H1 (cell line): ENCODE data around the gene MAPRE2. TPM values are rescaled to one million over a fixed set of nuclear protein-coding genes. Genes with fewer than 3 reads are reported as not detected.

Experiments
- CTCF ChIA-PET: fragments of 300-600 bp; sonication (Branson Sonifier 250); formaldehyde crosslinking; loops from one replicate; lab custom pipeline; 2021; ENCODE audit not compliant: partially characterized antibody; lab: Charles Lee
- POLR2A ChIA-PET: fragments of 300-600 bp; sonication (Branson Sonifier 250); formaldehyde crosslinking; loops from one replicate; lab custom pipeline; 2021; ENCODE audit warnings: inconsistent platforms; ENCODE audit not compliant: partially characterized antibody; lab: Charles Lee
- DNase-seq, 2 experiments: peaks; one replicate each; pipeline versions ENCODE4 v3.0.0 to v3.0.0-alpha.2; 2010 to 2022; ENCODE audit warnings: low spot score in 2 of 2, low read depth in 1 of 2, mixed read lengths in 1 of 2
- FAIRE-seq: peaks from 2 replicates; lab custom pipeline; 2011; peaks lifted over from hg19 to GRCh38; lab: Jason Lieb, UNC
- H2AFZ ChIP-seq: 2 replicates; pipeline ENCODE4 v1.8.1; 2012; ENCODE audit warnings: low read length, inconsistent platforms
- H2AK5ac ChIP-seq: 2 replicates; pipeline ENCODE4 v1.6.1; 2013; ENCODE audit warnings: low read depth, low read length
- H2BK120ac ChIP-seq: replicated peaks from 2 replicates; pipeline ENCODE3; 2013; ENCODE audit warnings: low read depth, low read length, inconsistent platforms
- H2BK12ac ChIP-seq: 2 replicates; pipeline ENCODE4 v1.6.1; 2013; ENCODE audit warnings: low read depth, low read length
- H2BK15ac ChIP-seq: 2 replicates; pipeline ENCODE4 v1.6.1; 2013; ENCODE audit warnings: low read length
- H2BK20ac ChIP-seq: 2 replicates; pipeline ENCODE4 v1.6.1; 2013; ENCODE audit warnings: low read length
- H2BK5ac ChIP-seq: 2 replicates; pipeline ENCODE4 v1.6.1; 2013; ENCODE audit warnings: low read depth, low read length
- H3K14ac ChIP-seq: 2 replicates; pipeline ENCODE4 v1.6.1; 2013; ENCODE audit warnings: inconsistent platforms; ENCODE audit not compliant: insufficient read length
- H3K18ac ChIP-seq: 2 replicates; pipeline ENCODE4 v1.6.1; 2013; ENCODE audit warnings: low read length; ENCODE audit errors: extremely low read depth
- H3K23ac ChIP-seq: 2 replicates; pipeline ENCODE4 v1.6.1; 2013; ENCODE audit warnings: inconsistent platforms; ENCODE audit not compliant: insufficient read length
- H3K23me2 ChIP-seq: 2 replicates; pipeline ENCODE4 v1.6.1; 2013; ENCODE audit warnings: low read depth, low read length
- H3K27ac ChIP-seq: 2 replicates; pipeline ENCODE4 v1.6.1; 2011; ENCODE audit warnings: low read depth, low read length, inconsistent platforms
- H3K27me3 ChIP-seq, 4 experiments: replicated peaks in 1 of 4; 1 replicate in 1 of 4; 2 replicates in 3 of 4; pipeline versions ENCODE4 v1.6.1 to v1.8.1; 2011 to 2013; ENCODE audit warnings: low read length in 3 of 4, mild to moderate bottlenecking in 3 of 4, inconsistent platforms in 2 of 4, mixed read lengths in 2 of 4, moderate library complexity in 1 of 4; ENCODE audit not compliant: control insufficient read depth in 3 of 4, insufficient read depth in 3 of 4; ENCODE audit errors: extremely low read depth in 1 of 4
- H3K36me3 ChIP-seq, 4 experiments: 2 replicates each; pipeline versions ENCODE4 v1.6.1 to v1.8.1; 2011 to 2013; ENCODE audit warnings: mild to moderate bottlenecking in 4 of 4, low read length in 3 of 4, moderate library complexity in 2 of 4, control low read depth in 1 of 4, inconsistent platforms in 1 of 4; ENCODE audit not compliant: insufficient read depth in 4 of 4, control insufficient read depth in 2 of 4
- H3K4ac ChIP-seq: replicated peaks from 2 replicates; pipeline ENCODE3; 2013; ENCODE audit warnings: low read length, low read depth, mixed read lengths, inconsistent platforms; ENCODE audit not compliant: insufficient read length
- H3K4me1 ChIP-seq, 4 experiments: replicated peaks in 1 of 4; 1 replicate in 1 of 4; 2 replicates in 3 of 4; pipeline versions ENCODE4 v1.6.1 to v1.8.1; 2011 to 2013; ENCODE audit warnings: low read length in 3 of 4, inconsistent platforms in 2 of 4, mixed read lengths in 1 of 4; ENCODE audit not compliant: insufficient read depth in 4 of 4, control insufficient read depth in 3 of 4
- H3K4me2 ChIP-seq, 2 experiments: 2 replicates each; pipeline versions ENCODE4 v1.6.1 to v1.8.1; 2011 to 2013; ENCODE audit warnings: low read depth in 2 of 2, low read length in 2 of 2, control low read depth in 1 of 2, inconsistent platforms in 1 of 2, mild to moderate bottlenecking in 1 of 2; ENCODE audit not compliant: insufficient read depth in 1 of 2
- H3K4me3 ChIP-seq, 4 experiments: fragments of 200-600, 300-600 bp in 1 of 4; sonication (generic), shearing (Covaris generic), sonication (Bioruptor Twin) in 1 of 4; 2 replicates each; pipeline versions ENCODE4 v1.5.1 to v1.8.1; 2011 to 2016; ENCODE audit warnings: low read length in 4 of 4, low read depth in 3 of 4, control low read depth in 2 of 4, inconsistent platforms in 2 of 4, mild to moderate bottlenecking in 2 of 4, mixed read lengths in 1 of 4, moderate library complexity in 1 of 4; ENCODE audit not compliant: insufficient read depth in 2 of 4; ENCODE audit errors: extremely low read depth in 1 of 4
- H3K56ac ChIP-seq: replicated peaks from 2 replicates; pipeline ENCODE3; 2013; ENCODE audit warnings: low read depth, mild to moderate bottlenecking, mixed read lengths, low read length, inconsistent platforms; ENCODE audit not compliant: insufficient read length
- H3K79me1 ChIP-seq: 2 replicates; pipeline ENCODE4 v1.6.1; 2013; ENCODE audit warnings: low read depth, low read length, control low read depth
- H3K79me2 ChIP-seq, 2 experiments: 2 replicates each; pipeline versions ENCODE4 v1.6.1 to v1.8.1; 2012 to 2013; ENCODE audit warnings: low read length in 2 of 2, mild to moderate bottlenecking in 2 of 2, inconsistent platforms in 1 of 2; ENCODE audit not compliant: insufficient read depth in 2 of 2, control insufficient read depth in 1 of 2
- H3K9ac ChIP-seq, 4 experiments: replicated peaks in 1 of 4; 1 replicate in 1 of 4; 2 replicates in 3 of 4; pipeline versions ENCODE4 v1.6.1 to v1.8.1; 2011 to 2013; ENCODE audit warnings: low read depth in 3 of 4, low read length in 3 of 4, control low read depth in 2 of 4, mild to moderate bottlenecking in 2 of 4, moderate library complexity in 2 of 4, inconsistent platforms in 1 of 4; ENCODE audit errors: extremely low read depth in 1 of 4
- H3K9me3 ChIP-seq, 2 experiments: 2 replicates each; pipeline versions ENCODE4 v1.6.1 to v1.8.1; 2012 to 2013; ENCODE audit warnings: mild to moderate bottlenecking in 2 of 2, moderate library complexity in 2 of 2, control low read depth in 1 of 2, inconsistent platforms in 1 of 2, low read depth in 1 of 2, low read length in 1 of 2, mixed read lengths in 1 of 2; ENCODE audit not compliant: insufficient read depth in 2 of 2
- H4K20me1 ChIP-seq, 2 experiments: replicated peaks in 1 of 2; 2 replicates each; pipeline versions ENCODE3 to v1.8.1; 2011 to 2013; ENCODE audit warnings: inconsistent platforms in 2 of 2, low read length in 2 of 2, mild to moderate bottlenecking in 1 of 2; ENCODE audit not compliant: insufficient read depth in 2 of 2, control insufficient read depth in 1 of 2
- H4K5ac ChIP-seq: 2 replicates; pipeline ENCODE4 v1.6.1; 2013; ENCODE audit warnings: low read length, low read depth, mixed read lengths, inconsistent platforms; ENCODE audit not compliant: insufficient read length
- H4K8ac ChIP-seq: 2 replicates; pipeline ENCODE4 v1.8.0; 2013; ENCODE audit warnings: mild to moderate bottlenecking, moderate library complexity, low read length, inconsistent platforms; ENCODE audit not compliant: insufficient read depth; ENCODE audit errors: extremely low read depth
- H4K91ac ChIP-seq: replicated peaks from 2 replicates; pipeline ENCODE3; 2013; ENCODE audit warnings: low read length, mixed read lengths, inconsistent platforms; ENCODE audit not compliant: insufficient read length
- BCL11A ChIP-seq, 2 experiments: IDR thresholded peaks; one replicate each; pipeline ENCODE4 v1.6.1; 2011; ENCODE audit warnings: low read depth in 2 of 2, low read length in 2 of 2, mild to moderate bottlenecking in 2 of 2
- BRCA1 ChIP-seq: IDR thresholded peaks from 2 replicates; pipeline ENCODE4 v1.6.1; 2012; ENCODE audit warnings: low read depth, low read length, improper control_type of control experiment
- CBX8 ChIP-seq: fragments of 300-800, 300-1000 bp; sonication (generic); IDR thresholded peaks from 2 replicates; pipeline ENCODE4 v1.7.1; 2016; ENCODE audit warnings: low read depth, low read length, borderline replicate concordance
- EP300 ChIP-seq, 2 experiments: IDR thresholded peaks; 1 replicate in 1 of 2; 2 replicates in 1 of 2; pipeline ENCODE4 v1.6.1; 2011 to 2012; ENCODE audit warnings: low read depth in 2 of 2, low read length in 2 of 2, mild to moderate bottlenecking in 2 of 2, borderline replicate concordance in 1 of 2, inconsistent platforms in 1 of 2, moderate library complexity in 1 of 2
- FOSL1 ChIP-seq: IDR thresholded peaks from 2 replicates; pipeline ENCODE4 v1.6.1; 2011; ENCODE audit warnings: mild to moderate bottlenecking, low read depth, low read length, moderate library complexity; ENCODE audit not compliant: insufficient read depth
- GABPA ChIP-seq: IDR thresholded peaks from 2 replicates; pipeline ENCODE4 v1.6.1; 2011; ENCODE audit warnings: mild to moderate bottlenecking, low read length, moderate library complexity, borderline replicate concordance; ENCODE audit not compliant: insufficient read depth
- HDAC6 ChIP-seq: IDR thresholded peaks from one replicate; pipeline ENCODE4 v1.7.1; 2012; ENCODE audit warnings: low read depth, mild to moderate bottlenecking, inconsistent platforms, low read length, moderate library complexity
- KDM4A ChIP-seq: IDR thresholded peaks from one replicate; pipeline ENCODE4 v1.7.1; 2012; ENCODE audit warnings: low read depth, mild to moderate bottlenecking, moderate library complexity, low read length, inconsistent platforms; ENCODE audit not compliant: severe bottlenecking
- PHF8 ChIP-seq: fragments of 200-600 bp; sonication (generic); conservative IDR thresholded peaks from 2 replicates; pipeline ENCODE4 v1.7.1; 2012; ENCODE audit warnings: low read depth, mild to moderate bottlenecking, inconsistent platforms, low read length, moderate library complexity
- POU5F1 ChIP-seq: IDR thresholded peaks from 2 replicates; pipeline ENCODE4 v1.6.1; 2011; ENCODE audit warnings: low read depth, mild to moderate bottlenecking, low read length, moderate library complexity
- RNF2 ChIP-seq: fragments of 200-900, 300-1000 bp; sonication (generic); IDR thresholded peaks from 2 replicates; pipeline ENCODE4 v1.7.1; 2016; ENCODE audit warnings: borderline replicate concordance, low read depth, mild to moderate bottlenecking, antibody characterized with exemption, low read length; ENCODE audit not compliant: poor library complexity, severe bottlenecking; ENCODE audit errors: missing control alignments
- SP1 ChIP-seq: IDR thresholded peaks from 2 replicates; pipeline ENCODE4 v1.6.1; 2011; ENCODE audit warnings: low read depth, low read length
- SRF ChIP-seq: IDR thresholded peaks from 2 replicates; pipeline ENCODE4 v1.6.1; 2011; ENCODE audit warnings: mild to moderate bottlenecking, low read depth, low read length, moderate library complexity
- TCF12 ChIP-seq: IDR thresholded peaks from 2 replicates; pipeline ENCODE4 v1.6.1; 2011; ENCODE audit warnings: low read depth, mild to moderate bottlenecking, low read length
- WGBS, 2 experiments: shearing (Covaris generic) in 1 of 2; methylation state at CpG; one replicate each; pipeline versions ENCODE4 v1.1.6 to v1.1.7; 2013 to 2015; ENCODE audit warnings: low lambda C conversion rate in 2 of 2, mixed read lengths in 2 of 2, inconsistent platforms in 1 of 2, low coverage in 1 of 2, missing lambda C conversion rate in 1 of 2; ENCODE audit not compliant: insufficient replicate concordance in 2 of 2, insufficient coverage in 1 of 2, insufficient read length in 1 of 2; ENCODE audit errors: extremely low coverage in 1 of 2, missing lambda C conversion rate in 1 of 2; 5-methylcytosine and 5-hydroxymethylcytosine counted together
- polyA plus RNA-seq, 7 experiments: library from polyadenylated mRNA; depleted of rRNA in 3 of 7; stranded (reverse) in 5 of 7; unstranded in 2 of 7; fragments of >200 nt in 5 of 7; fragments of 200-250 nt in 2 of 7; gene quantifications; 1 replicate in 5 of 7; 2 replicates in 1 of 7; 4 replicates in 1 of 7; pipeline versions ENCODE4 v1.2.1 to v1.2.3, GENCODE V29; 2011 to 2013; ENCODE audit warnings: missing spikeins in 2 of 7, mixed read lengths in 2 of 7
- total RNA-seq: library from RNA; stranded (reverse); fragmentation: NEBNext Ultra II Directional; extraction: Animal tissue kit (Norgen Biotek cat#: 25700); gene quantifications from 2 replicates; pipeline ENCODE4 v1.2.1, GENCODE V29; 2021

MAPRE2 gene
- total and polyA plus RNA-seq, 2 of the 8 experiments (the other 6 are each of a cell fraction or from before 2014, with no cell fraction given) = 32.6 to 33.1 TPM

DNA sequence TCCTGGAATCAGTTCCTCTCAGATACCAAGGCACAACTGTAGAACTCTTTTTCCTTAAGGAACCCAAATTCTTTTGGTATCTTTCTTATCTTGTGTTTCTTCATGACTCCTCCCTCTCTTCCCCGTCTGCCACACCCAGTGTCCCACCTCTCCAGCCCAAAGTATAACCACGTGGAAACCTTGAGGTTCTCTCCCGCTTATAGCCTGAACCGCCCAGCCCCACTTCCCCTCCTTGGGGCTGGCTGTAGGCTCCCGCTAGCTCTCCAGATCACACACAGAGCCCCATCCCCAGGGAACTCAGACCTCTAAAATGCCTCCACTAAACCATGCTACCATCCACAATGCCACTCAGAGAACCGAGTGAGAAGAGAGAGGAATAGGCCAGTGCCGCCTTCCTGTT is 87.5 kb downstream of the MAPRE2 start:
- Histone ChIP-seq H3K9ac (no peak overlapping the region), H2BK5ac (no peak overlapping the region), H4K8ac (peak overlapping the region; percentile 63; the same call in 1 of the 2 replicates), H3K79me2 (no peaks in the 10 kb centered on the region), H3K56ac (no peak overlapping the region), H3K4ac (no peak overlapping the region), H2AK5ac (no peak overlapping the region), H3K4me3 (no peak overlapping the region), H2AFZ (no peak overlapping the region), H3K14ac (no peak overlapping the region), H2BK15ac (no peak overlapping the region), H3K27me3 (no peaks in the 10 kb centered on the region), H3K18ac (no peak overlapping the region), H3K9me3 (no peaks in the 10 kb centered on the region), H4K5ac (no peak overlapping the region), H3K4me1 (no peaks in the 10 kb centered on the region), H4K20me1 (peaks cover 0 to 2% of the 10 kb centered on the region in 2 experiments), H3K79me1 (no peaks in the 10 kb centered on the region; the same call in 1 of the 2 replicates), H3K23ac (no peak overlapping the region), H3K36me3 (peaks cover 0 to 5% (median 0%) of the 10 kb centered on the region in 4 experiments; a peak in 3 of 8 replicates), H4K91ac (no peak overlapping the region), H2BK20ac (no peak overlapping the region), H3K23me2 (no peaks in the 10 kb centered on the region), H2BK12ac (no peak overlapping the region), H3K4me2 (no peak overlapping the region), H3K27ac (no peak overlapping the region), H2BK120ac (no peak overlapping the region)
- WGBS, 2 experiments = 93% methylated on average over 7 of the region's 7 CpGs; no CpG with 5 or more reads in 1 of the 2 experiments
- POLR2A ChIA-PET = no interaction called here
- CTCF ChIA-PET = interaction anchor here (3.2 to 4.4 kb wide), 2 partner anchors 8 to 13 kb away, joined by 48 to 51 read pairs; no protein-coding TSS in a partner anchor
- FAIRE-seq = no peak
- no peak for DNase-seq
- TF ChIP-seq SRF = no peak
- TF ChIP-seq GABPA = no peak
- TF ChIP-seq BCL11A (IDR thresholded peaks at IDR 0.05; ENCODE audit: low read depth in 2 of 2, low read length in 2 of 2) = no peak
- TF ChIP-seq FOSL1 = no peak
- TF ChIP-seq CBX8 = no peak
- TF ChIP-seq EP300 (IDR thresholded peaks at IDR 0.05; ENCODE audit: borderline replicate concordance in 1 of 2, low read depth in 2 of 2, low read length in 2 of 2) = no peak
- TF ChIP-seq RNF2 = no peak
- TF ChIP-seq PHF8 = no peak
- no peak for TF ChIP-seq KDM4A
- TF ChIP-seq POU5F1 = no peak
- no peak for TF ChIP-seq TCF12
- no peak for TF ChIP-seq BRCA1
- TF ChIP-seq HDAC6 = no peak
- no peak for TF ChIP-seq SP1
